Effector memory CD8-positive, alpha-beta T cell (primary cell): ENCODE results near the gene KDM2B.

Experiments
- ATAC-seq: fragments of 150-1000 bp; cut with Tn5 transposase; replicated peaks from 2 replicates; pipeline ENCODE4 v1.10.0; 2021; ENCODE audit warnings: mild to moderate bottlenecking, moderate library complexity
- DNase-seq, 3 experiments: peaks; one replicate each; pipeline ENCODE4 v3.0.0; 2021
- H3K27ac Mint-ChIP-seq, 2 donors: one replicate each; pipeline ENCODE4 v1.8.0; 2022; ENCODE audit warnings: mild to moderate bottlenecking in 2 of 2, mixed read lengths in 2 of 2, moderate library complexity in 2 of 2
- H3K27me3 Mint-ChIP-seq, 2 donors: one replicate each; pipeline ENCODE4 v1.8.0; 2022; ENCODE audit warnings: mixed read lengths in 2 of 2
- H3K36me3 Mint-ChIP-seq: one replicate; pipeline ENCODE4 v1.8.0; 2022; ENCODE audit warnings: mild to moderate bottlenecking, moderate library complexity, mixed read lengths; ENCODE audit not compliant: insufficient read depth
- H3K4me1 Mint-ChIP-seq, 2 donors: one replicate each; pipeline ENCODE4 v1.8.0; 2022; ENCODE audit warnings: low read depth in 2 of 2, mixed read lengths in 2 of 2
- H3K4me3 Mint-ChIP-seq, 2 donors: one replicate each; pipeline ENCODE4 v1.8.0; 2022; ENCODE audit warnings: mild to moderate bottlenecking in 2 of 2, mixed read lengths in 2 of 2, moderate library complexity in 2 of 2
- H3K9me3 Mint-ChIP-seq, 2 donors: one replicate each; pipeline ENCODE4 v1.8.0; 2022; ENCODE audit warnings: mixed read lengths in 2 of 2
- total RNA-seq, 9 experiments: gene quantifications; one replicate each; lab custom pipeline; 2026; lab: John Stamatoyannopoulos, UW

Gene KDM2B
- 71.2 to 175 (median 108) reads per million in 9 experiments for total RNA-seq

DNA sequence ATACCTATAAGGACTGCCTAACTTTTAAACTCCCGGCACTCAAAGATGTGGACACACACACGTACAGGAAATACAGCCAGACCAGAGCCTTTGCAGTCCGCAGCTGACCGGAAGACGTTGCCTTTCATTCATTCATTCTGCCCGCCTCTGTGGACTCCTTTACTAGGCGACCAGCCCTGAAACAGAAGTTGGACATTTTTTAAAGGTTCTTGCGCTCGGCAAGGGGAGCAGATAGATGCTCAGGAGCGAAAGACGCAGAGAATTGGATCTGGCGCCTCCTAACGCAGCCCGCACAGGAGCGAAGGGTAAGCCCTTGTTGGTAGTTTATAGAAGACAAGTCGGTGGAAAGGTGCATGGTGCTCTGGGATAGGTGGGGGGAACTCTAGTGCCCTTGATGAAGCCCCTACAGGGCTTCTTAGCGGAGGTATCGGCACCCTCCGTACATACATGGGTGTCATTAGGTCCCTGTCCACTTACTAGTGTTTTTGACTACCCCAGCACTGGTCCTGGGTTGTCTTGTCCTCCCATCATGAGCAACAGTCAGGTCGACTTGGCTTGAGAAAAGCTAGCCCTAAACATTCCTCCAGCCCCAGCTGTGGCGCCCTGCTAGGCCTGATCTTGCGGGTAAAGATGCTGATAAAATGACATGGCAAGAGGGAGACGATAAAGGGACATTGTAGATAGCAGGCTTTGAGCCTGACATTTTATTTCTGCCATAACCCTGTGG is at the start of gene KDM2B:
KDM2B (minus strand) TSS at position 65 of the 727 bp plus-strand sequence. CDS start 112 bp downstream, outside the sequence.
- Mint-ChIP-seq H3K4me1 (peaks cover 30 to 35% of the 10 kb centered on the region in 2 donors), H3K9me3 (no peaks in the 10 kb centered on the region), H3K27ac (peak within 1 kb of the TSS; percentile 99 to 100), H3K4me3 (peak within 1 kb of the TSS; percentile 95 to 99), H3K36me3 (peaks cover 15% of the 10 kb centered on the region), H3K27me3 (no peaks in the 10 kb centered on the region)
- peak in 1 of 3 experiments; percentile 19 for DNase-seq
- no peak for ATAC-seq

DNA sequence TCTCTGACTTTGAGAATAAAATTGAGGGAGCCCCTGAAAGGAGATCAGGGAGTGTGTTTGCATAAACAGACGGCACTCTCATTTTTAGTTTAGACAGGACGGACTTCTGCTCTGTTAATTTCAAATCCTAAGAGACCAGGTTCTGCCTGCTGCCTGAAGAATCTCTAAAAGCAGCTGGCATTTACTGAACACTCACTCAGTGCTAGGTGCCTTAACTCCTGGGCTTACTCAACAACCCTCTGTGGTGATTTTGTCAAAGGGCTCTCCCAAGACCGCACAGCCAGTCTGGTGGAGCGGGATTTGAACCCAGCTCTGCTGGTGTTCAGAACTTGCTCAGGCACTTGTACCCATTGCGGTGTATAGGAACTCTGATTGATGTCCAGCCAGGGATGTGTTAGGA is 47.7 kb upstream of the KDM2B start:
- Mint-ChIP-seq H3K4me1 (peaks cover 61 to 62% of the 10 kb centered on the region in 2 donors), H3K36me3 (peaks cover 63% of the 10 kb centered on the region), H3K27ac (peak overlapping the region; percentile 97 to 98), H3K4me3 (peak overlapping the region; percentile 96 to 97), H3K27me3 (no peaks in the 10 kb centered on the region), H3K9me3 (no peaks in the 10 kb centered on the region)
- DNase-seq (no peak), ATAC-seq (no peak)

DNA sequence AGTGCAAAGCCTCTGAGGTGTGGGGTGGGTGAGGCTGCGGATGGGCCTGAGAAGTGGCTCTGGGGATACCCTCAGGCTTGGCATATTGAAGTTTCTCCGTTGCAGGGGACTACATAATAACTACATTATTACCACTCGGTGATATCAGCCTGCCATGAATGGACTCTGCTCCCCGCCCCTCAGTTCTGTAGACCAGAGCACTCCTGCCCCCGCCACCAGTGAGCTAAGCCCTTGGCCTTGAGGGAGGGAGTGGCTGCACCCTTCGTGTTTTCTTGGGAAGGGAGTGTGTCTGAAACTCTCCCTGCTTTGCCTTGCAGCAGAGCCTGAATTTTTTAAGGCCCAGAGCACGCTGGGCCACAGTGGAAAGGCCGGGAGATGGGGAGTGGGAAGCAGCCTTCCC is 47.2 kb upstream of the KDM2B start:
- Mint-ChIP-seq H3K4me1 (peaks cover 58% of the 10 kb centered on the region in 2 donors), H3K4me3 (peak overlapping the region; percentile 96 to 97), H3K36me3 (peaks cover 64% of the 10 kb centered on the region), H3K27ac (peak overlapping the region; percentile 97 to 98), H3K9me3 (no peaks in the 10 kb centered on the region), H3K27me3 (no peaks in the 10 kb centered on the region)
- DNase-seq = no peak
- no peak for ATAC-seq

DNA sequence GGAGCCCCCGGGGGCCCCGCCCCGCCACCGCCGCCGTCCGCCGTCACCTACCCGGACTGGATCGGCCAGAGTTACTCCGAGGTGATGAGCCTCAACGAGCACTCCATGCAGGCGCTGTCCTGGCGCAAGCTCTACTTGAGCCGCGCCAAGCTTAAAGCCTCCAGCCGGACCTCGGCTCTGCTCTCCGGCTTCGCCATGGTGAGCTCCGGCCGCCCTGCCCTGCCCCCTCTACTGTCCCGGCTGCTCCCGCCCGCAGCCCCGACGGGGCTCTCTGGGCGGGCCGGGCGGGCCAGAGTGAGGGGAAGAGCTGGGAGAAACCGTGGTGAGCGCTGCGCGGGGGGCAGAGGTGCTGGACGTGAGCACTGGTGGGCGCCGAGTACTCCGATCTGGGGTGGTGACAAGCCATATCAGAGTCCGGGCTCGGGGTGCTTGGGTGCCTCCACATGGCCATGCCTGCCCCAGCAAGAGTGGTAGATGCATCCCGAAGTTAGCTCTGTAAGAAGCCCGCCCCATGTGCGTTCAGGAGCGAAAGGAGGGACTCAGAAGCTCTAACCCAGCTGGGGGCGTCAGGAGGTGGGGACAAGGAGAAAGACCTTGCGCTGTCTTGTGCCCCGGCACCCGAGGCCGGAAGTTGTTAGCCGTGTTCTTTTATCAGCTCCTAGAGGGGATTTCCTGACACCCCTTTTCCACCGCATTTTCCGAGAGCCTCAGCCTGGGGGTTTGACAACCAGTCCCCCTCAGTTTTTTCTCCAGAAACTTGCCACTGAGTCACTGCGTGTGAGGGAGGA is 46.2 kb upstream of the KDM2B start:
- Mint-ChIP-seq H3K4me1 (peaks cover 49% of the 10 kb centered on the region in 2 donors), H3K9me3 (no peaks in the 10 kb centered on the region), H3K4me3 (peak overlapping the region; percentile 96 to 97), H3K27me3 (no peaks in the 10 kb centered on the region), H3K27ac (peak overlapping the region; percentile 97 to 98), H3K36me3 (peaks cover 59% of the 10 kb centered on the region)
- DNase-seq = peak; percentile 77 to 85 (median 81)
- peak; percentile 56 for ATAC-seq

DNA sequence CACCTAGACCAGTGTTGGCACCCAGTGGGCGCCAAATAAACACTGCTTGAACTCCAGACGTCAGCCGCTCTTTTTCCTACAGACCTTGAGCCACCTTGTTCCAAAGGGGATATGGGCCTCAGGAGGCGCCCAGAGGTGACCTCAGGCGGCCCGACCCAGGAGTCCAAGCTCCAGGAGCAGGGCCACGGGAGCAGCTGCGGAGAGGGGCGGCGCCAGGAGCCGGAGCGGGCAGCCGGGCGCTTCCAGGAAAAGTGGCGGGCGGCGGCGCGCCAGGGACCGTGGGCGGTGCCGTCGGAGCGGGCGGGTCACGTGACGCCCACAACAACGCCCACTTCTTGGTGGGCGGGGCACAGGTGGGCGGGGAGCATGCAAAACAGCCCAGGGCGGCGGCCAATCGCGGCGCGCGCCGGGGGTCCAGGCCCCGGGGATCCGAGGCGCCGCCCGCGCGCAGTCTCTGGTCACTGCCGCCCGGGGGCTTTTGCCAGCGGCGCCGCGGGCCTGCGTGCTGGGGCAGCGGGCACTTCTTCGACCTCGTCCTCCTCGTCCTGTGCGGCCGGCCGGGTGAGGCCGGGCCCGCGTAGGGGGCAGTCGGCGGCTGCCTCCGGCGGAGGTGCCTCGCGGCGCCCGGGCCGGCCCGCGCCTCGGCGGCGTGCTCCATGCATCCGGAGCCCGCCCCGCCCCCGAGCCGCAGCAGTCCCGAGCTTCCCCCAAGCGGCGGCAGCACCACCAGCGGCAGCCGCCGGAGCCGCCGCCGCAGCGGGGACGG is 45.4 kb upstream of the KDM2B start, which contains the start of gene ORAI1:
ORAI1 (plus strand) TSS at position 444 of the 766 bp plus-strand sequence.
- DNase-seq (peak; percentile 93 to 96 (median 96)), ATAC-seq (peak; percentile 70)
- no peaks in the 10 kb centered on the region for H3K9me3 Mint-ChIP-seq
- H3K27ac Mint-ChIP-seq = peak within 1 kb of the TSS; percentile 97 to 98
- H3K4me3 Mint-ChIP-seq = peak within 1 kb of the TSS; percentile 96 to 97
- H3K27me3 Mint-ChIP-seq = no peaks in the 10 kb centered on the region
- H3K4me1 Mint-ChIP-seq = peaks cover 41 to 43% of the 10 kb centered on the region in 2 donors
- H3K36me3 Mint-ChIP-seq = peaks cover 58% of the 10 kb centered on the region

DNA sequence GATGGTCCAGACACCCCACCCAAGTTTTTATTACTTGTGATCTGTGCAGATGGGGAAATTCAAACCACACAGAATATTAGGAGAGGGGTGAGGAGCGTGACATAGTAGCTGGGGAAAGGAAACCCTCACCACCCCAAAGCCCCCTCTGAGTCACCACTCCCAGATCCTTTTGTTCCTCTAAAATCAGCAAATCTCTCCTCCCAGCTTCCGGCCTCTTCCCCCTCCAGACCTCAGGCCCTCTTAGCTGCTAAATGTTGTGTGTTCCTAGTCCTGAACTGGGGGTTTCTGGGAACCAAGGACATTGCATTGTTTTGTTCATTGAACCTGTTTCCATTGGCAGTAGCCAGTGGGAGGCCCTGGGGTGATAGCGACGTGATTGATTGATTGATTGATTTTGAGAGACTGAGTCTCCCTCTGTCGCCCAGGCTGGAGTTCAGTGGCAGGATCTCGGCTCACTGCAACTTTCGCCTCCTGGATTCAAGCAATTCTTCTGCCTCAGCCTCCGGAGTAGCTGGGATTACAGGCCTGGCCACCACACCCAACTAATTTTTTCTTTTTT is 39.6 kb upstream of the KDM2B start:
- peaks cover 19% of the 10 kb centered on the region for H3K36me3 Mint-ChIP-seq
- ATAC-seq (no peak), DNase-seq (no peak)
- H3K9me3 Mint-ChIP-seq = no peaks in the 10 kb centered on the region
- H3K27ac Mint-ChIP-seq = peak overlapping the region; percentile 4 to 29
- H3K4me3 Mint-ChIP-seq = no peak overlapping the region
- H3K4me1 Mint-ChIP-seq = peaks cover 7 to 10% of the 10 kb centered on the region in 2 donors
- H3K27me3 Mint-ChIP-seq = no peaks in the 10 kb centered on the region

DNA sequence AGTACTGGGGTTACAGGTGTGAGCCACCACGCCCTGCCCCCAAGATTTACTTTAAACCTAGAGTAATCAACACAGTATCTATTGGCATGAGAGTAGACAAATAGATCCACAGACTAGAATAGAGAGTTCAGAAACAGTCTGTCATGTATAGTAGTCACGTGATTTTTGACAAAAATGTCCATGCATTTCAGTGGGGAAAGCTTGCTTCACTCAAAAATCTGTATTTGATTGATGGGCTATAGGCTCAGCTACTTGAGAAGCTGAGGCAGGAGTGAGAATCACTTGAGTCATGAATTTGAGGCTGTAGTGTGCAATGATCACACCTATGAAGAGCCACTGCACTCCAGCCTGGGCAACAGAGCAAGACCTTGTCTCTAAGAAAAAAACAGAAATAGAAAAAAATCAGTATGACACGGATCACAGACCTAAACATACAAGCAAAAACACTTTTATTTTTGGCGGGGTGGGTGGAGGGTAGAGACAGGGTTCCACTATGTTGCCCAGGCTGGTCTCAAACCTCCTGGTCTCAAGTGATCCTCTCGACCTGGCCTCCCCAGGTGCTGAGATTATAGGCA is 37.9 kb upstream of the KDM2B start:
- Mint-ChIP-seq H3K4me1 (peaks cover 9 to 14% of the 10 kb centered on the region in 2 donors), H3K4me3 (no peak overlapping the region), H3K9me3 (no peaks in the 10 kb centered on the region), H3K27me3 (no peaks in the 10 kb centered on the region), H3K36me3 (peaks cover 18% of the 10 kb centered on the region), H3K27ac (no peak overlapping the region)
- no peak for DNase-seq
- no peak for ATAC-seq

DNA sequence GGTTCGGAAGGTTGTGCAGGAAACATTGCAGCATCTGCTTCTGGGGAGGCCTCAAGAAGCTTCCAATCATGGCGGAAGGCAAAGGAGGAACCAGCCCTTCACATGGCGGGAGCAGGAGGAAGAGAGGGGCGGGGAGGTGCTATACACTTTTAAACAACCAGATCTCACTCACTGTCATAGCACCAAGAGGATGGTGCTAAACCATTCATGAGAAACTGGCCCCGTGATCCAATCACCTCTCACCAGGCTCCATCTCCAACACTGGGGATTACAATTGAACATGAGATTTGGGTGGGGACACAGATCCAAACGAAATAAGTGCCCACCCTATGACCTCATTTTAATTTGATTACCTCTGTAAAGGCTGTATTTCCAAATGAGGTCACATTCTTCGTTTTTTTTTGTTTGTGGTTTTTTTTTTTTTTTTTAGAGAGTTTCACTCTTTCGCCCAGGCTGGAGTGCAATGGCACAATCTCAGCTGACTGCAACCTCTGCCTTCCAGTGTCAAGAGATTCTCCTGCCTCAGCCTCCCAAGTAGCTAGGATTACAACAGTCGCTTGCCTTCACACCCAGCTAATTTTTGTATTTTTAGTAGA is 34.1 kb upstream of the KDM2B start:
- peaks cover 9 to 16% of the 10 kb centered on the region in 2 donors for H3K4me1 Mint-ChIP-seq
- no peaks in the 10 kb centered on the region for H3K9me3 Mint-ChIP-seq
- peak in 1 of 3 experiments; percentile 18 for DNase-seq
- no peaks in the 10 kb centered on the region for H3K27me3 Mint-ChIP-seq
- H3K4me3 Mint-ChIP-seq = peak overlapping the region; percentile 16 to 36
- peak; percentile 86 for ATAC-seq
- peak overlapping the region; percentile 90 for H3K27ac Mint-ChIP-seq
- H3K36me3 Mint-ChIP-seq = peaks cover 15% of the 10 kb centered on the region

DNA sequence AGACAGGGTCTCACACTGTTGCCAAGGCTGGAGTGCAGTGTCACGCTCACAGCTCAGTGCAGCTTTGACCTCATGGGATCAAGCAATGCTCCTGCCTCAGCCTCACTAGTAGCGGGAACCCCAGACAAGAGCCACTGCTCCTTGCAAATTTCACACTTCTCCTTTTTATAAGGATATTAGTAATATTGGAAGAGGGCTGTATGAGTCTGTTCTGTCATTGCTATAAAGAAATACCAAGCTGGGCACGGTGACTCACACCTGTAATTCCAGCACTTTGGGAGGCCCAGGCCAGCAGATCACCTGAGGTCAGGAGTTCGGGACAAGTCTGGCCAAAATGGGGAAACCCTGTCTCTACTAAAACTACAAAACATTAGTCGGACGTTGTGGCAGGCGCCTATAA is 32.6 kb upstream of the KDM2B start:
- no peak overlapping the region for H3K4me3 Mint-ChIP-seq
- H3K4me1 Mint-ChIP-seq = peaks cover 14 to 16% of the 10 kb centered on the region in 2 donors
- H3K9me3 Mint-ChIP-seq = no peaks in the 10 kb centered on the region
- no peaks in the 10 kb centered on the region for H3K27me3 Mint-ChIP-seq
- H3K36me3 Mint-ChIP-seq = peaks cover 11% of the 10 kb centered on the region
- ATAC-seq (no peak), DNase-seq (no peak)
- H3K27ac Mint-ChIP-seq = no peak overlapping the region

DNA sequence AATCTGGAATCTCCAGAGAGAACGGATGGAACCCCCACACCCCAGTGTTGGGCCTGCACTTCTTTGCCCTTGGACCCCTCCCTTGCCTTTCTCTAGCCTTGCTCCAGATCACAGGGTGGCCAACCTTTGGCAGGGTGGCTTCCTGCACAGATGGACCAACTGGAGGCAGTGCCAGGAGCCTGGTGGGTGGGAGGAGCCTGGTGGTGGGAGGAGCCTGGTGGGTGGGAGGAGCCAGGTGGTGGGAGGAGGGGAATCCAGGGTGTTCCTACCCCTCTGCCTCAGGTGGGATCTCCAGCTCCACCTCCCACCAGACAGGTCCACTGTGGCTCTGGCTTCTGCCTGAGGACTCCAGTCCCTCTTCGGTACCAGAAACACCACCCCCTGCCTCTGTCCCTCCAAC is 30.5 kb upstream of the KDM2B start:
- Mint-ChIP-seq H3K9me3 (no peaks in the 10 kb centered on the region), H3K36me3 (peaks cover 9% of the 10 kb centered on the region), H3K4me1 (peaks cover 14 to 16% of the 10 kb centered on the region in 2 donors), H3K27ac (peak overlapping the region; percentile 60 to 80), H3K27me3 (no peaks in the 10 kb centered on the region), H3K4me3 (no peak overlapping the region)
- DNase-seq = no peak
- no peak for ATAC-seq

DNA sequence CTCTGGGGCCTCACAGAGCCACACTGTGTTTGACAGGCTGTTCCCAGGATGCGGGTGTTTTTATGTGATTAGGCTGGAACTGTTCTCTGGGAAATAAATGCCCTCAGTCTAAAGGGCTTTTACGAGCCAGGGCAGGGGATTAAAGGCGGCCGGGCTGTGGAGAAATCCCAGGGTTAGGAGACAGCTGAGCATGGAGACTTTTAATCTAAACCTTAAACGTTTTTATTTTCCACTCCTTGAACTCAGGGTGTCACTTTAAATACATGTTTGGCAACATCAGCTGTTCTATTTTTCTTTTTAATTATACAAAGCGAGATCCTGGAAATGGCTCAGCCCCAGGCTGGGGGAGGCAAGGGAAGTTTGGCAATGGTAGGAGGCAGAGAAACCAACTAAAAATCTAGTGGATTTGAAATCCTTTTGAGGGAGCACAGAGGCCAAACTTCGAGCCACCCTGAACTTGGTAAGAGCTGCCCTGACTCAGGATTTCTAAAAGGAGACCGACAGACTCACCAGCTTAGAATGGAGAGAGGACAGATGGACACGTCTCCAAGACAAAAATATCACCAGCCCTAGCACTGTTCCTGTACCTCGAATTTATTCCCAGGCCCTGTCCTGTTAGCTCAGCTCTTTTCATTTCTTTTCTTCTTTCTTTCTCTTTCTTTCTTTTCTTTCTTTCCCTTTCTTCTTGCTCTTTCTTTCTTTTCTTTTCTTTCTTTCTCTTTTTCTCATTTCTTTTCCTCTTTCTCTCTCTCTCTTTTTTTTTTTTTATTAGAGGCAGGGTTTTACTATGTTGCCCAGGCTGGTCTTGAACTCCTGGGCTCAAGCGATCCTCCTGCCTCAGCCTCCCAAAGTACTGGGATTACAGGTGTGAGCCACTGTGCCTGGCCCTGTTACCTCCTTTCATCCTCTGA is 29.7 kb upstream of the KDM2B start:
- H3K36me3 Mint-ChIP-seq = peaks cover 9% of the 10 kb centered on the region
- no peaks in the 10 kb centered on the region for H3K9me3 Mint-ChIP-seq
- no peaks in the 10 kb centered on the region for H3K27me3 Mint-ChIP-seq
- DNase-seq = no peak
- peaks cover 13 to 14% of the 10 kb centered on the region in 2 donors for H3K4me1 Mint-ChIP-seq
- no peak for ATAC-seq
- no peak overlapping the region for H3K4me3 Mint-ChIP-seq
- peak overlapping the region; percentile 2 to 56 for H3K27ac Mint-ChIP-seq
